ENCODE data around the gene OPRL1. TPM values are rescaled to one million over a fixed set of nuclear protein-coding genes. Genes with fewer than 3 reads are reported as not detected.

The OPRL1 gene
- total RNA-seq, 1 experiment from 2014 or later = 0.59 TPM

DNA sequence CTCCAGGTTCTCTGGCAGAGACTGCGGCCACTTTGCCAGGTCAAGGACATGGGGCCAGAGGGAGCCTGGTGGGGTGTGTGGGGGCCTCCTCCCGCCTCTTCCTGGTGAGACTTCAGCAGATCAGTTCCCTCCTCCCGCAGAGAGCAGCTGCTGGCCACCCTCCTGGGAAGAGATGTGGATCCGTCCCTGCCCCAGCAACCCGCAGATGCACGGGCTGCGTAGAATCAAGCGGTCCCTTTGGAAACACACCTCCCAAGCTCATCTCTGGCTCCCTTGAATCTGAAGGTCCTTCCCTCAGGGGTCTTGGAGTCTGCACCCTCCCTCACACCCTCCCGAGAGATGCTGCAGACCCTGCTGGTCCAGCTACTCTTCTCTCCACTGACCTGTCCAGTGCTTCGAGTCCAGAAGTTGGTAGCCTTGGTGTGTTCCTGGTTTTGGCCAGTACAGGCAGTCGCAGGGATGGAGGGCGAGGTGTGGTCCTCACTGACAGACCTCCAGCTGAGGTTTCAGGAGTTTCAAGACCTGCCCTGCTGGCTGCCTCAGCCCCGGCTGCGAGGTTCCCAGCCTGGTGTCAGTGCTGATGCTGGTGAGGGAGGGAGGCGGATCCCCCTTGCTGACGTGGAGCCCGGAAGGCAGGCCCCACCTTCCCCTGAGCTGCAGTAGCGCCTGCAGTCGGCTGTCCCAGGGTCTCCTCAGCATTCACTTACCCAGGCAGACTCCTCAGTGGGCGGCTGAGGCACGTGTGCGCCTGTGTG is 27.3 kb downstream of the OPRL1 start, which contains the start of gene NPBWR2:
TSS of gene NPBWR2 (minus strand) at position 585 of the 755 bp plus-strand sequence. CDS start 734 bp downstream, outside the sequence.
- Histone ChIP-seq H3K9me3 (no peaks in the 10 kb centered on the region; the same call in 1 of the 2 replicates), H3K27me3 (replicated peaks; ENCODE audit: control insufficient read depth, insufficient read depth, low read length) (no peaks in the 10 kb centered on the region; the same call in 1 of the 2 replicates), H3K36me3 (ENCODE audit: control insufficient read depth, insufficient read depth, low read length) (no peaks in the 10 kb centered on the region), H3K4me3 (ENCODE audit: low read depth, low read length) (no peak within 1 kb of the TSS), H3K4me1 (no peaks in the 10 kb centered on the region)
- peak in 1 of 2 experiments; percentile 56 for DNase-seq
- POLR2A ChIA-PET = no interaction called here
- Mint-ChIP-seq H3K4me1 (ENCODE audit: low read depth, unreplicated experiment) (no peaks in the 10 kb centered on the region), H3K9me3 (ENCODE audit: unreplicated experiment) (no peaks in the 10 kb centered on the region), H3K4me3 (ENCODE audit: unreplicated experiment) (no peak within 1 kb of the TSS), H3K36me3 (ENCODE audit: insufficient read depth, unreplicated experiment) (no peaks in the 10 kb centered on the region), H3K27ac (ENCODE audit: unreplicated experiment) (no peak within 1 kb of the TSS), H3K27me3 (ENCODE audit: insufficient read depth, unreplicated experiment) (peaks cover 17% of the 10 kb centered on the region)
- no TSS peak for BruUV-seq (replicated peaks)
- CTCF ChIA-PET = interaction anchor here (0.6 to 0.9 kb wide), 2 partner anchors 14 to 23 kb away, joined by 3 to 4 read pairs; no protein-coding TSS in a partner anchor
- TF ChIP-seq, protein P1, sequence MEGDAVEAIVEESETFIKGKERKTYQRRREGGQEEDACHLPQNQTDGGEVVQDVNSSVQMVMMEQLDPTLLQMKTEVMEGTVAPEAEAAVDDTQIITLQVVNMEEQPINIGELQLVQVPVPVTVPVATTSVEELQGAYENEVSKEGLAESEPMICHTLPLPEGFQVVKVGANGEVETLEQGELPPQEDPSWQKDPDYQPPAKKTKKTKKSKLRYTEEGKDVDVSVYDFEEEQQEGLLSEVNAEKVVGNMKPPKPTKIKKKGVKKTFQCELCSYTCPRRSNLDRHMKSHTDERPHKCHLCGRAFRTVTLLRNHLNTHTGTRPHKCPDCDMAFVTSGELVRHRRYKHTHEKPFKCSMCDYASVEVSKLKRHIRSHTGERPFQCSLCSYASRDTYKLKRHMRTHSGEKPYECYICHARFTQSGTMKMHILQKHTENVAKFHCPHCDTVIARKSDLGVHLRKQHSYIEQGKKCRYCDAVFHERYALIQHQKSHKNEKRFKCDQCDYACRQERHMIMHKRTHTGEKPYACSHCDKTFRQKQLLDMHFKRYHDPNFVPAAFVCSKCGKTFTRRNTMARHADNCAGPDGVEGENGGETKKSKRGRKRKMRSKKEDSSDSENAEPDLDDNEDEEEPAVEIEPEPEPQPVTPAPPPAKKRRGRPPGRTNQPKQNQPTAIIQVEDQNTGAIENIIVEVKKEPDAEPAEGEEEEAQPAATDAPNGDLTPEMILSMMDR (IDR thresholded peaks at IDR 0.05; ENCODE audit: insufficient read depth in 1 of 2, low read depth in 1 of 2, low read length in 1 of 2, severe bottlenecking in 1 of 2, unreplicated experiment in 1 of 2) = no peak
- intact Hi-C loops (cut with micrococcal nuclease; ENCODE audit: unreplicated experiment) = no loop called here

DNA sequence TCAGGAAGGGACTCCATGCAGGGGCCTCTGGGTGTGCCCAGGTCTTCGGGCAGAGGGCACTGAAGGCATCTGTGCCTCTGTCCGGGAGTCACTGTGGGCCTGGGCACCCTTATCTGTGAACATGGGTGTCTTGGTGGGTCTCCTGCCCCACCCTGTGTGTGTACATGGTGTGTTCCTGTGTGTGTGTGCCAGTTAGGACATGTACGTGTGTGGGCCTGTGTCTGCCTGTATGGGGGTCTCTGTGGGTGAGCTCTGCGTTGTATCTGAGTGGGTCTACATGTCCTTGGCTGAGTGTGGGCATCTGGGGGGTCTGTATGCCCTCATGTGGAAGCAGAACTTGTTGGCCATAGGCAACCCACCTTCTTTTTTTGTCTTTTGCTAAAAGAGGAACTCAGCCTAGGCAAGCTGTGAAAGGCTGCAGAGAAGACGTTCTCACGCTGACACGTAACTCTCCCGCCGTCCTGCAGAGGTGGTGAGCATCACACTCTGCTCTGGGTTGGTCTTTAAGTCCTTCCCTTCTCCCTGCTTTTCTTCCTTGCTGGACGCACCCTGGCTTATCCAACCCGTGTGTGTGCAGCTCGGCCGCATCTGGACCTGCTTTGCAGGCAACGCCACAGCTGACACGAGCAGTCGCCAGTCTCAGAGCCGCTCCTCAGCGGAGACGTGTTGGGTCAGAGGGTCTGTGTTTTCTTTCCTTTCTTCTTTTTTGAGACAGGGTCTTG is 28.0 kb downstream of the OPRL1 start:
- DNase-seq = peak; percentile 11 to 52
- no peaks in the 10 kb centered on the region for H3K9me3 Mint-ChIP-seq (ENCODE audit: unreplicated experiment)
- no peaks in the 10 kb centered on the region for H3K4me1 Mint-ChIP-seq (ENCODE audit: low read depth, unreplicated experiment)

More for the DNA sequence above, 28.0 kb downstream of the OPRL1 start:
- Mint-ChIP-seq H3K4me3 (ENCODE audit: unreplicated experiment) (no peak overlapping the region), H3K27ac (ENCODE audit: unreplicated experiment) (no peak overlapping the region), H3K36me3 (ENCODE audit: insufficient read depth, unreplicated experiment) (no peaks in the 10 kb centered on the region), H3K27me3 (ENCODE audit: insufficient read depth, unreplicated experiment) (peaks cover 14% of the 10 kb centered on the region)
- Histone ChIP-seq H3K4me1 (no peaks in the 10 kb centered on the region), H3K4me3 (ENCODE audit: low read depth, low read length) (no peak overlapping the region), H3K27me3 (replicated peaks; ENCODE audit: control insufficient read depth, insufficient read depth, low read length) (no peaks in the 10 kb centered on the region; the same call in 1 of the 2 replicates), H3K9me3 (no peaks in the 10 kb centered on the region; the same call in 1 of the 2 replicates), H3K36me3 (ENCODE audit: control insufficient read depth, insufficient read depth, low read length) (no peaks in the 10 kb centered on the region)
- TF ChIP-seq, protein P1 (IDR thresholded peaks at IDR 0.05; ENCODE audit: insufficient read depth in 1 of 2, low read depth in 1 of 2, low read length in 1 of 2, severe bottlenecking in 1 of 2, unreplicated experiment in 1 of 2) = no peak
- CTCF ChIA-PET = interaction anchor here (0.8 to 0.9 kb wide), 2 partner anchors 11 to 24 kb away, joined by 3 read pairs; no protein-coding TSS in a partner anchor
- BruUV-seq (replicated peaks) = no TSS peak
- intact Hi-C loops (cut with micrococcal nuclease; ENCODE audit: unreplicated experiment) = no loop called here
- POLR2A ChIA-PET = no interaction called here

Measured in Caco-2 (cell line).